ENCODE results near the gene TGFBR1.
A peak's percentile ranks its signal among the peaks of the same experiment; 100 is the strongest.

The TGFBR1 gene

DNA sequence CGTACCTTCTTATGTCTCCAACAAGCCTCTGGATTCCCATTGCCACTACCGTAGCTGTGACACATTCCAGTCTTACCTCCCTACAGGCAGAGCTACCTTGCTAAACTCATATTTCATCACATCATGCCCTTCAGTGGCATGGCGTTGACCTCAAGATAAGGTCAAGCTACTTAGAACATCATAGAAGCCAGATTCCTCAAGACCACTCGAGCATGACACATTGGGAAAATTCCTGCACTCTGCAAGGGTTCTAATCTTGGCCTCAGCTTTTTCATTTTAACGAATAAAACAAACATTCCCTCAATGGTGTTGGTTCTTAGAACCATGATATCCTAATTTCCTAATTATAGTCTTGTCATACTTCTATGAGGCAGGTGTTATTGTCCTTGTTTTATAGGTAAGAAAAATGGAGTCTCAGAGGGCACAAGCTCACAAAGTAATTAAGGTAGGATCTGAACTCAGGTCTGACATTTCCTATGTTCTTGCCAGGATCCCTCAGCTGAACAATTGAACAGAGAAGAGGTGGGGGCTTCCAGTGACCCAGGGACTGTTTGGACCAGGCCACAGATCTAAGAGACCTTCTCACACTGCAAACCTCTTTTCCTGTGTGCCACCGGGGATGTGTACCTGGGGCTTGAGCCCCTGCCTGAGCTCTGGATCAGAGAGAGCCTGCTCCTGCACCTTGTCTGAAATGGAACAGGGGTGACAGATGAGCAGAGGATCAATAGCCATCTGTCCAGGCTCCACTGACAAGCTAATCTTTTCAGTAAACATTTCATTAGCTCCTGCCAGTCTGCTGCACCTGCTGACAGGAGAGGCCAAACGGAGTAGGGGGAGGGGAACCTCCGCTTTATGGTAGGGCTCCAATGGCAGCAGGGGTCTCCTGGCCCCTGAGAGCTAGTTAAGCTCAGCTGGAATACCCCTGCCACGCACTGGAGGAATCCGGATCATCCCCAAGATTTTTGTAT, 67.5 kb downstream of the TGFBR1 start:
- DNase-seq = peak; percentile 34

DNA sequence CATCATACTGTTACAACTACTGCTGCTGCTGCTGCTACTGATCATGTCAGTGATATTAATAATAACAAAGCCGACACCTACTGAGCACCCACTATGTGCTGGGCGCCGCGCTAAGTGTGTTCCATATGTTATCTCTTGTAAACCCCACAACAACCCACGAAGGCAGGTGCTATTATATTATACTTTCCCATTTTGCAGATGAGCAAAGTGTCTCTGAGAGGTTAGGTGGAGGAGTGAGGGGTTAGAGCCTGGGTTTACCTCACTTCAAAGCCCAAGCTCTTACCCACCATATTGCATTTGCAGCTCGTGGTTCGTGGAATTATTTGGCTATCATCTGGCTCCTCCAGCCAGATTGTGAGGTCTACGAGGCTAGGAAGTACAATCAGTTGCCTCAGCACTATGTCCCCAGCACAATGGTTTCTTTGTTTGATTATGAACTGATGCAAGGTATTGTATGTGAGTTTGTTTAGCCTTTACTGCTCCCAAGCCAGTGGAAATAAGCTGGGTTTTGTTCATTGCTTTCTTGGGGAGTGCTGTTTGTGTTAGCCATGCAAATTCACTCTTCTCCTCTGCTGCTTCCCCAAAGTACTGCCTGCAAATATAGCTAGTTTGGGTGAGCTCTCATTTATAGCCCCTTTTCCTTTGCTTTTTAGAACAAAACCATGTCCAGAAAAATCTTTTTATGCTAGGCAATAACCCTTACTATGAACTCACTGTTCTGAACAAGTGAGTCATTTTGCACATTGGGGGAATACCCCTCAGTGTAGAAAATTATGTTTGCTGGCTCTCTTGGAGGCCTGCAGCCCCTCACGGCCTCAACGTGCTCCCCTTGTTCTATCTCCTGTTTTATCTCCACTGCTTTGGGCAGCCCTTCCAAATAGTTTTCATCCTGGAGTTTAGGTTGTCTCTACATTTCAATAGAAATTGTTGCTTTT, 68.9 kb downstream of the TGFBR1 start:
- DNase-seq = no peak

DNA sequence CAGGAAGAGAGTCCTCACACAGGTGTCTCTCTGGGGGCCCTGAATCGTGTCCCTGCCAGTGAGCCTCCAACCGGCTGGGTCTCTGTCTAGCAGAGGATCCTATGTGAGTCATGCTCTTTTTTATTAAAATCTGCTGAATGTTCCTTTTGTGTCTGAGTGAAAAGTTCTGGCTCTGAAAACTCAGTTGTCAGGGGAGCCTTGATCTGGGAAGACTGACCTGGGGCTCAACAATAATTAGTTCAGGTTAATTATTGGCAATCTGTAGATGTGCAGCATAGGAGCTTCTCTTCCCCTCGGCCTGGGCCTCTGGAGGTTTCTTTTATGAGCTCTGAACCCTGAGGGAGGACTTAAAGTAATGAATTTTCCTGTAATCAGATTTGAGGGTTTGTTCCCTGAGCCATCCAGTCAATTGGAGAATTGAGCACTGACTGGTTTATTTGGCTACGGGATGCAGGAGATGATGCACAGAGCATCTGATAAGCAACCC, 71.7 kb downstream of the TGFBR1 start:
- DNase-seq = no peak

DNA sequence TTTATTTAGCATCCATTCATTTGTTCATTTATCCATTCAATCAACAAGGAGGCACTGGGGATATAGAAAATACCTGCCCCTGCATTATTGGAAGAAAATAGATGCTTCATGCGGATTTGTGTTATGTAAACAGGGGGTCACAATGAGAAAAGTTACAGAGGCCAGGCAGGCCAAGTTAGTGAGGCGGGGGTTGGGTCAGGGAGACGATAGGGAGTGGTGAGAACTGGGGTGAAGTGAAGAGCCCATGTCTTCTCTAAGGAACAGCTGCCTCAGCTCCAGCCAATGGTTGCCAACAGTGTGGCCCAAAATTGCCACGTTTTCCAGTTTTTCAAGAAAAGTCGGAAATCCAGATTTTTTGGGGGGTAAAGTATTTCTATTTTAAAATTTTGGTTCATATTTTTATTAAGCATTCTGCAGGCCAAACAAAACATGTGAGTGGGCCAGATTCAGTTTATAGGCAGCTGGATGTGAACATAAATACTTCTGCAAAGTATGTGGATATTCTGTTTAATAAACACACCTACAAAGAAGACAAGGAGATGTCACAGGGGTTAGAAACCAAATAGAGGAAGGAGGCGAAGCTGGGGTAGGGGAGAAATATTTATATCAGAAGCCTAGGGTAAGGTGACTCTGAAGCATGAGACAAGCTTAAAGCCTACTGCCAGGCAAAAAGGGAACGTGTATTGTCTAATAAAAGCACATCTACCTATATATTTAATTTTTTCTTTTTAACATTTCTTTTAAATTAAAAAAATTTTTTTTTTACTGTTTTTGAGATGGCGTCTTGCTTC, 72.9 kb downstream of the TGFBR1 start:
- no peak for DNase-seq

DNA sequence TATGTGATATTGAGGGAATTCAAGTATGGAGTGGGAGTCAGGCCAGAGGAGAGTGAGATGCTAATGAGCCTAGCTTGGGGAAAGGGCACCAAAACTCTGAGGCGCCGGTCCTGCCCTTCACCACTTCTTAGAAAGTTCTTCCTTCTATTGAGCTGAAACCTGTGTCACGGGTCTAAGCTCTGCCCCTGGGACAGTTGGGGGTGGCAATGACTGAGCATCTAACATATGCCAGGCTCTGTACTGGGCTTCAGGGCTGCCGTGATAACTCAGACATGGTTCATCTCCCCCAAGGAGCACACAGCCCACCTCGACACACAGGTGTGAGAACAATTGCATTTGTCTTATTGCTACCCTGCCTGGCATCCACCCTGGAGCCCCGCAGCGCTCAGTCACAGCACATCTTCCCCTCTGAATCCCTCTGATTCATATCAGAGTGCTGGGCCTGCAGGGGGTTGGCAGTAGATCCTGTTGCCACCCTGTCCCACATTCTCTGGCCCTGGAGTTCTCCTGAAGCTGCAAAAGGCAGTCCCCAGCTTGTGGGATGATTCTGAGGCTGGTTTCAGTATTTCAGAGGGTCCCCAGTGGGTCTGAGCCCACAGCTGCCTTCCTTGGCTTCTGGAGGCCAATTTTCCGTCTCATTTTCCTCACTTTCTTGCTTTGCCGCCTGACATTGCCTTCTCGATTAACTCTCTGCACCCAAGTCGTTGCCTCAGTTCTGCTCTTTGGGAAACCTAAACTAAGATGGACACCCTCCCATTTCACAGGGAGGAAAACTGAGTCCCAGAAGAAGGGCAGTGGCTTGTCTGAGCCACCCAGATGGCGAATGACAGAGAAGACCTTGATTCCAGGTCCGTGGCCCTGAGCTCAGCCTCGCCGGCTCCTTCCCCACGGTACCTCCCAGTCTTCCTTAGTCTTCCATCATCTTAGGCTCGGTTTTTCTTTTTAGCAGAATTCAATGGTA, 74.3 kb downstream of the TGFBR1 start:
- no peak for DNase-seq

DNA sequence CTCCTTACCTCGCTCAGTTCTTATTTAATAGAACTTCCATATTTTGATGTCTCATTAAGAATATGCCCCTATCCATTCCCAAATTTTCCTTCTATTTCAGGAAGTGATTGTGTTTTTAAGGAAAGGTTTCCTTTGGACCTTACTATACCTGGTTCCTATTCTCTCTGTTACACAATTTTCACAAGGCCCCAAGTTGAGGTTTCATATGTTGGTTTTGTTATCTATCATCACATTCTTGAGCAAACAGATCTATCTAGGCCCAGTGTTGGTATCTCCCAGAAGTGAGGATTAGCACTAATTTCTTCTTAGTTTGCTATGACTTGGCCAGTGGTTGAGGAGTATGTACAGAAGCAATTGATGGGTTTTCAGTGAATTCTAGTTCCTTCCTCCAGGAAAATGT, 75.3 kb downstream of the TGFBR1 start:
- no peak for DNase-seq

DNA sequence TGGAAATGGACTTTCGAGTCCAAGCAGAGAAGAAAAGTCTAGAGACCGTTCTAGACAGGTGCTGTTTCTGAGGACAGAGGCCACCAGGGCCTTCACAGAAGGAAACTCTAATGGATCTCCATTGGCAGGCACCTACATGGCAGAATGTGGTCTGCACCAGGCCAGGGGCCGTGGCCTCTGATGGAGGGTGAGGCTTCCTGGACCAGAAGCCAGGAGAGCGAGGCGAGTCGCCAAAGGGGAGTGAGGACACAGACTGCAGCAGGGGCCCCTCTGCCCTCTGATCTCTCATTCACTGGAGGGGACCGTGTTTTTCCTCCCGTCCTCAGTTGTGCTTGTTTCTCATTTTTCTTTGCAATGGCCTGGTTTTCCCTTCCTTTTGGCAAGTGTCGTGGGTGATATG, 75.7 kb downstream of the TGFBR1 start:
- no peak for DNase-seq

DNA sequence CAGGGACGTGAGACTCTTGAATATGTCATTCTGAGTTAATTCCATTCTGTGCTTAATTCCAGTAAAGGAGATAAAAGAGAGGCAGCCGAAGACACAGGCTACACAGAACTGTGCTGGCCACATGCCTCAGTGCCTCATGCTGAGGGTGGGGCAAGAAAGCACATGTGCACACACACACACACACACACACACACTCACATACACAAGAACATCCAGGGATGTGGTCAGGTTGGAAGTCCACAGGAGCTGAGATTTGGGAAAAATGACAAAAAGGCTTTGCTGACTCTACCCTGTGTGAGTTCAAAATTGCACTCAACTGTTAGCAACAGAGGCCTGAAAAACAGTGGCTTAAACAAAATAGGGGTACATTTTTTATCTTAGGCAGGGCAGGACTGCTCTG, 76.3 kb downstream of the TGFBR1 start:
- DNase-seq = no peak

DNA sequence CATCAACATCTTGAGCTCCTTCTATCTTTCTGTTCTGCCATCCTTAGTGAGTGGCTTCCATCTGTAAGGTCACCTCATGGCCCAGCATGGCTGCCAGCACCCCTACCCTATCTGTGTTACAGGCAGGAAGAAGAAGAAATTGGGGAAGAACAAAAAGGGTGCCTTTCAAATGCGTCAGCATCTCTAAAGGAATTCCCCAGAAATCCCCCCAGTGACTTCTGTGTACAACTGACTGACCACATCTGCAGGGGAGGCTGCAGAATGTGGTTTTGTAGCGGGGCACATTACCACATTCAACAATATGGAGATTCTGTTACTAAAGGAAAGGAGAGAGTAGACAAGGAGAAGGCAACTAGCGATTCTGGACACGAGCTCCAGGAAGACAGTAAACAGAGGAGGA, 76.7 kb downstream of the TGFBR1 start:
- no peak for DNase-seq

DNA sequence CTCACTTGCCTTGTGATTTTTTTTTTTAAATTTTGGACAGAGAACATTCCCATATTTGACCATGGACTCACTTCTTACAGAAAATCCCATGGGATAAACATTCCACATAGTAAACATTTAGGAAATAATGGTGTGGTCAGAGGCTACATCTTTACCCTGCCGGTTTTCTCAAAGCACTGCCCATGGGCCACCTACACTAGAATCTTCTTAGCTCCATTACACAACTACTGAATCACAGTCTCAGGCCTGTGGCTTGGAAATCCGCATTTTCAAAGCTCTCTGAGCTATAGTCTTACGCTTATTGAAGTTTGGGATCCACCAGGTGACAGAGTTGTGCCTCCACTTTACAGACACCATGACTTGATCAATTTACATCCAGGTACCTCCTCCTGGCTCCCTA, 77.4 kb downstream of the TGFBR1 start:
- no peak for DNase-seq

DNA sequence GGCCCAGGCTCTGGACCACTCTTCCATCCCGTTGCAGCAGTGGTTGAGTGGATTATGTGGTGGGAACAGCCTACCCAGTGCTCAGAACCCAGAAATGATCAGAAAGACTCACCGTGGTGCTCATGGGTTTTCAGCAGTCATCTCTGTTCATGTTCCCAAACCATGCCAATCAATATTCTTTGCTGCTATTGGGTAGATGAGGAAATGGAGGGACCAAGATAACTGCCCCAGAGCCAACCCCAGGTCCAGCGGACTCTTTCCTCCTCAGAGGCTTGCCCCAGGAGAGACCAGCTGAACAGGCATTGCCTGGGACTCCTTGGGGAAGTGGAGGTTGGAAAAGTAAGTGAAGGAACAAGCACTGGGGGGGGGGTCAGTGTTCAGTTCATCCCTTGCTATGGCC, 78.7 kb downstream of the TGFBR1 start:
- DNase-seq = no peak

DNA sequence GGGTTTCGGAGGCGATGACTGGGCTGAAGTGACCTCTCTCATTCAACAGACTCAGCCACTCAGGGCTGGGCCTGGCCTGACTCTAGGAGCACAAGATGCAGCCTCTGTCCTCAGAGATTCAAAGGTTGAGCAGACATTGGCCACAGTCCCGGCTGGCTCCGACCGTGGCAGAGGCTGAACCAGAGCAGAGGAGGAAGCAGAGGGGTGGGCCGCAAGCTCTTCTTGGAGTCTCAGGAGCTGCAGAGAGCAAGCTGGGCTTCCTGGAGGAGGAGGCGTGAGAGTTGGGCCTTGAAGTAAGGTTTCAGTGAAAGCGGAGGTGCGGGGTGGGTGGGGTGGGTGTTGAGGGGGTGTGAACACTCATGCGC, 79.2 kb downstream of the TGFBR1 start:
- no peak for DNase-seq

DNA sequence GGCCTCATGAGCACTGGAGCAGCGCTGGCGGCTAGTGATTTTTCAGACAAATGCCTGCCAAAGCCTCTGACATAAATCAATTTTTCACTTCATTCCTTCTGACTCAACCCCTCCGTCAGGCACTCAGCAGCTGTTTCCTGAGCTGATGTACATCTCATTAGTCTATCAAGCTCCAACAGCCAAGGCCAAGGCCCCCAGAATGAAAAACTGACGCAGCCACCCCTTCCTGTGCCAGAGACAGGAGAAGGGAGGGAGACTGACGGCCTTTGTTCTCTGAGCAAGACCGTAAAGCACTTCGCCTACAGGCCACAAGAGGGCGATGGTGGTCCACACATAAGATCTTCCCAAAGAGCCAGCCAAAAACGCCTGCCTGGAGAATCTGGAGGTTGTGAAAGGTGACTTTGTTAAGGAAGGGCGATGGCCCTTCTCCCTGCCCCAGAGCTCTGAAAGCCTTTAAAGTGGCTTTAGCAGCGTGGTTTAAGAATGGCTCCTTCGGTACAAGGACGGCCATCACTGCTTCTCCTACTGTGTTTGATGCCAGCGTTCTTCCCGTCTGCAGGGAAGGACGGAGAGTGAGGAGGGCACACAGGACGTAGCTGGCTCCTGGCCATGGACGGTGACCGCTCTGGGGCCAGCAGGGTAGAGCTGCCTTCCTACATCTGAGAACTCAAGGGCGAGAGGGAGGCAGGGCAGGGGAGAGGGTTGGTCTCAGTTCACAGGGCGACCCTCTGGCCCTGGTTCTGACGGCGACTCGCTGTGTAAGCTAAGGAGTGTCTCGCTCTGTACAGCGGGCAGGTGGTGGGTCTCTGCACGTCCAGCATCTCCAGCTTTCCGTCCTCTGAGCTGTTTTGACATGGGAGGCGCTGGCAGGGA, 79.8 kb downstream of the TGFBR1 start:
- DNase-seq = peak; percentile 31

DNA sequence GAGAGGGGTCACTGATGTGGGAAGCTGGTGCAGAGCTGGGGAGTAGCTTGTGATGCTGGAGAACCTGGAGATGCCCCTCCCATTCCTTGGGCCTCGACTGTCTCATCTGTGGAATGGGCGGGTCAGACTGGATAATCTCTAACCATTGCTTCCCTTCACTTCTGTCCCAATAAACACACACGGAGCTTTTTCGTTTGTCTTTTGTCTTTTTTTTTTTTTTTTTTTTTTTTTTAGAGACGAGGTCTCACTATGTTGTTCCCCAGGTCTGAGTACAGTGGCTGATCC, 80.4 kb downstream of the TGFBR1 start:
- DNase-seq = no peak

DNA sequence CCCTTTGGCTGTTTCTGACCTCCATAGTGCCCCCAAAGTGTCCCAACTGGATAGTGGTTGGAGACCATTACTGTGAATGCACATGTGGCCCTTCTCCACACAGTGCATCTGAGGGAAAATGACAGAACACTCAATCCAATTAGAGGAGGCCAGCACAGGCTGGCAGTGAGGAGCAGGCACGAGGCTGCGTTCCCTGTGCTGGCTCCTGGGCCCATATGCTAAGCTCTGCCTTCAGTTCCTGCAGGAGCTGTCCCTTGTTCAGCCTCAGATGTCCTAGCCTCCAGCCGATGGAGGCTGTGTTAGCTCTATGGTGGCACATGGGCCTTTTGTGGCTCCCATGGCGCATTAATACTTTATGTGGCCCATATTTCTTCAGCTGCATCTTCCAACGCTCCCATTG, 81.0 kb downstream of the TGFBR1 start:
- no peak for DNase-seq

DNA sequence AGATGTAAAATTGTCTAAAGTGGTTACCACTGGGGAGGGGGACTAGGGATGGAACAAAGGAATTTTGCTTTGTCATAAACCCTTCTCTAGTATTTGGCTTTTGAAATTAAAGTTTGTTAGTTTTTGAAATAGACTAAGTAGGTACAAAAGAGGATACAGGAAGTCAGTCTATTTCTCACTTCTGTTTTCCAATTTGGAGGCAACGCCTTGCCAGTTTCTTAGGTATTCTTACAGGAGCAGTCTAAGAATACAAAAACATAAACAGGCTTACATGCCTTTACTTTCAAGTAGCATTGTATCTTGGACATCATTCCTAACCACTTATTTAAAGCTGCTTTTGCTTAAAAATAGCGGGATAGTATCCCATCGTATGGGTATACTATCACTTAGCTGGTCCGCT, 82.4 kb downstream of the TGFBR1 start:
- DNase-seq = no peak

DNA sequence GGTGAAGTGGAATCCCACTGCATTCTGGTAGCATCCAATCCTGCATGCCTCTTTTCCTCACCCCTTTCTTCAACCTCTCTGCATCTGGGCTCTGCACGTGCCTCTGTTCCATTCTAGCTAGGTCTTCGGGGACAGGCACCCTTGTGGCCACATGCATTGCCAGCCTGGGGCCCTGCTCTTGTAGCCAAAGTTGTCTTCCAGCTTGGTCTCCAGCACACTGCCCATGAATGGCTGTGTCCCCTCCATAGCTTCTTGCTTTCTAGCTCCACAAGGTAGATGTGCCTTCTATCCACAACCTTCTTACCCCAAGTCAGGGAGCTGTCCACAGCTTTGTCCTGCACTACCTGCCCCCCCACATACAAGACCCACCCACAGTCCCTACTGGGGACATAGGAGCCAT, 84.3 kb downstream of the TGFBR1 start:
- no peak for DNase-seq

DNA sequence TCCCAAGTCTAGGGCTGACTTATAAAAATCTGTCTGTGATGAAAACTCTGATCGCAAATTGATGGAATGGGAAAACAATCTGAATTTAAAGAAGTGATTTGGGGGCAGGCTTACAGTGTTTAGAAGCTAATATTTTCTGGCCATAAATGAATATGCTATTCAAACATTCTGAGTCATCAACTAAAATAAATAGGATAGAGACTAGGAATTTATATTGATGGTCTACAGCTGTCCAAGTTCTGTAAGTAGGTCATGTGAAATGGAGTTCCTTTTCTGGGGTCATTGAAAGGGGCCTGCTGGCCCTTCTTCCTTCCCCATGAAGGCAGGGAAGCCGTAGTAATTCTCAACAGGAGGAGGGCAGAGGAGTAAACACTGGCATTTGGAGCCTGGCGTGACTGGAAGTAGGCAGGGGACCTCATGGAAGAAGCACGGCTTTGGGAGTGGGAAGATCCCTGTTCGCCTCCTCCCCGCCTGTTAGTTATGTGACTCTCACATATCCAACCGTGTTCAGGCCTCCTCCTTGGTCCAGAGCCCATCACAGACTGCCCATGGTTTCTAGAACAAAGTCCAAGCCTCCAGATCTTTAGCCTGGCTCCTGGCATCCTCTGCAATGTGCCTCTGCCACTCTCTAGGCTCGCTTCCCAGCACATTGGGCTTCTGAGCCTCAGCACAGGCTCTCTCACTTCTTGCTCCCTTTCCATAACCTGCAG, 85.1 kb downstream of the TGFBR1 start:
- no peak for DNase-seq

DNA sequence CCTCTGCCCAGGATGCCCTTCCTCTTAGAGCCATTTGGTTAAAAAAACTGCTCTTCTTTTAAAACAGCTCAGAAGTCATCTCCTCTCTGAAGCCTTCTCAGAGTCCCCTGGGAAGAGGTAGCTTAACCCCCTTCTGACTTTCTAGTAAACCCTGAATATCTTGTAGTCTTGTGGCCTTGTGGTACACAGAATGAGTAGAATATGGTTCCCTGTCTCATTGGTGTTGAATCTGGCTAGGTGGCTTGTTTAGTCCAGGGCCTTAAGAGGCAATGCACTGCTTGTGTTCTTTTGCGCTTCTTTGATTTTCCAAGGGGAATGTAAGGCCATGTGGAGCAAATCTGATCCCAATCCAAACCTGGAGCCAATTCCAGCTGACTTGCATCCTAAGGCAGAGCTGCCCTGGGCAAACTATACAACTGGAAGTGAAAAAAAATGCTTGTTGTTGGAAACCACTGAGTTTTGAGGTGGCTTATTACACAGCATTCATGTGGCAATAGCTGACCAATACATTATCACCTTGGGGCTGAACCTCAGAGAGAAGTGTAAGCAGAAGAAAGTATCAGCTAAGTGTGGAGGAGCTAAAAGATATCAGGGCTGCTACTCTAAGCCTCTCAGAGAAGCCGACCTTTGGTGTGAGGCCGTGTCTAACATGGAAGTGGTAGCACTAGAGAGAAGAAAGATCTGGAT, 85.8 kb downstream of the TGFBR1 start:
- no peak for DNase-seq
